ENCODE measurements around the gene RTBDN. TPM values are rescaled to one million over a fixed set of nuclear protein-coding genes. Genes with fewer than 3 reads are reported as not detected.

The RTBDN gene
- total RNA-seq, 2 donors from 2014 or later = 0.35 TPM; not detected in 1

GRCh38 chr19:12786952-12787351 is 47.4 kb downstream of the RTBDN start:
- no peak for TF ChIP-seq CTCF (IDR thresholded peaks at IDR 0.05)
- Histone ChIP-seq H3K36me3 (no peaks in the 10 kb centered on the region), H3K27ac (peak overlapping the region; percentile 100), H3K9ac (ENCODE audit: low read depth in 2 of 2, low read length in 2 of 2) (peak overlapping the region in 1 of 2 donors; percentile 41), H3K4me3 (no peak overlapping the region), H3K9me3 (no peaks in the 10 kb centered on the region), H3K27me3 (no peaks in the 10 kb centered on the region), H3K4me1 (peaks cover 35% of the 10 kb centered on the region)
- DNase-seq = no peak
- intact Hi-C loops (cut with DNase I) = no loop called here

- intact Hi-C loops (cut with DNase I) = no loop called here
- Histone ChIP-seq H3K9ac (ENCODE audit: low read depth in 2 of 2, low read length in 2 of 2) (peak overlapping the region; percentile 41 to 58), H3K27ac (peak overlapping the region; percentile 100), H3K4me1 (peaks cover 35% of the 10 kb centered on the region), H3K27me3 (no peaks in the 10 kb centered on the region), H3K9me3 (no peaks in the 10 kb centered on the region), H3K36me3 (no peaks in the 10 kb centered on the region), H3K4me3 (no peak overlapping the region)
- TF ChIP-seq CTCF (IDR thresholded peaks at IDR 0.05) = no peak
- peak; percentile 88 for DNase-seq
These were observed 48.1 kb downstream of the RTBDN start for GRCh38 chr19:12786141-12786870.

- DNase-seq = peak; percentile 53
- H3K9ac ChIP-seq (ENCODE audit: low read depth in 2 of 2, low read length in 2 of 2) = peak overlapping the region; percentile 41 to 58
- intact Hi-C loops (cut with DNase I) = no loop called here
These were observed 48.8 kb downstream of the RTBDN start for GRCh38 chr19:12785431-12786031.

GRCh38 chr19:12784871-12785430 is 49.4 kb downstream of the RTBDN start:
- intact Hi-C loops (cut with DNase I) = no loop called here
- Histone ChIP-seq H3K4me3 (no peak overlapping the region), H3K4me1 (peaks cover 35% of the 10 kb centered on the region), H3K9ac (ENCODE audit: low read depth in 2 of 2, low read length in 2 of 2) (peak overlapping the region in 1 of 2 donors; percentile 41), H3K36me3 (no peaks in the 10 kb centered on the region), H3K27ac (peak overlapping the region; percentile 100), H3K27me3 (no peaks in the 10 kb centered on the region), H3K9me3 (no peaks in the 10 kb centered on the region)
- no peak for TF ChIP-seq CTCF (IDR thresholded peaks at IDR 0.05)
- no peak for DNase-seq

More at GRCh38 chr19:12785431-12786031, 48.8 kb downstream of the RTBDN start:
- no peaks in the 10 kb centered on the region for H3K9me3 ChIP-seq
- H3K4me3 ChIP-seq = no peak overlapping the region
- peaks cover 35% of the 10 kb centered on the region for H3K4me1 ChIP-seq
- peak overlapping the region; percentile 100 for H3K27ac ChIP-seq
- H3K27me3 ChIP-seq = no peaks in the 10 kb centered on the region
- H3K36me3 ChIP-seq = no peaks in the 10 kb centered on the region
- TF ChIP-seq CTCF (IDR thresholded peaks at IDR 0.05) = no peak

- Histone ChIP-seq H3K27me3 (no peaks in the 10 kb centered on the region), H3K9me3 (no peaks in the 10 kb centered on the region), H3K27ac (peak overlapping the region; percentile 100), H3K4me3 (no peak overlapping the region), H3K4me1 (peaks cover 35% of the 10 kb centered on the region), H3K36me3 (no peaks in the 10 kb centered on the region), H3K9ac (ENCODE audit: low read depth in 2 of 2, low read length in 2 of 2) (peak overlapping the region in 1 of 2 donors; percentile 41)
- no peak for TF ChIP-seq CTCF (IDR thresholded peaks at IDR 0.05)
- no peak for DNase-seq
- intact Hi-C loops (cut with DNase I) = no loop called here
These were observed 49.9 kb downstream of the RTBDN start for GRCh38 chr19:12784394-12784870.
